ENCODE data around the gene CHSY1. TPM values are rescaled to one million over a fixed set of nuclear protein-coding genes. Genes with fewer than 3 reads are reported as not detected.
"Not testable (repeated sequence)": the region's sequence is repeated elsewhere in the genome, so short reads cannot be mapped to it uniquely, and the experiment has no call there.

CHSY1 gene
- total RNA-seq, 1 donor from 2014 or later = 38.2 TPM

DNA sequence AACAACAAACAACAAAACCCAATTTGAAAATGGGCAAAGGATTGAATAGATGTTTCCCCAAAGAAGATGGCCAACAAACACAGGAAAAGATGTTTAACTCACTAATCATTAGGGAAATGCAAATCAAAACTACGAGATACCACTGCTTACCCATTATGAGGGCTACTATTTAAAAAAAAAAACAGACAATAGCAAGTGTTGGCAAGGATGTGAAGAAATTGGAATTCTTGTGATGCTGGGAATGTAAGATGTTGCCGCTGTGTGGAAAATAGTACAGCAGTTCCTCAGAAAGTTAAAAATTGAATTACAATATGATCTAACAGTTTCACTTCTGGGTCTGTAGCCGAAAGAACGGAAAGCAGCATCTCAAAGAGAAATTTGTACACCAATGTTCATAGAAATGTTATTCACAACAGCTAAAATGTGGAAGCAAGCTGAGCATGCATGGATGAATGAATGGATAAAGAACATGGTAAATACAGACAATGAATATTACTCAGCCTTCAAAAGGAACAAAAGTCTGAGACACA, 121.9 kb downstream of the CHSY1 start:
- no peak for DNase-seq
- Mint-ChIP-seq H3K4me3 (ENCODE audit: unreplicated experiment) (no peak overlapping the region), H3K4me1 (ENCODE audit: low read depth, unreplicated experiment) (peaks cover 25% of the 10 kb centered on the region), H3K9me3 (ENCODE audit: unreplicated experiment) (peaks cover 10% of the 10 kb centered on the region), H3K36me3 (ENCODE audit: unreplicated experiment) (peaks cover 12% of the 10 kb centered on the region), H3K27me3 (ENCODE audit: unreplicated experiment) (peaks cover 8% of the 10 kb centered on the region), H3K27ac (ENCODE audit: unreplicated experiment) (no peak overlapping the region)
- no peak for TF ChIP-seq CTCF (IDR thresholded peaks at IDR 0.05; ENCODE audit: partially characterized antibody, unreplicated experiment)

- peak overlapping the region; percentile 78 for H3K27ac Mint-ChIP-seq (ENCODE audit: unreplicated experiment)
- DNase-seq = no peak
- H3K4me1 Mint-ChIP-seq (ENCODE audit: low read depth, unreplicated experiment) = peaks cover 23% of the 10 kb centered on the region
- peaks cover 10% of the 10 kb centered on the region for H3K9me3 Mint-ChIP-seq (ENCODE audit: unreplicated experiment)
- TF ChIP-seq CTCF (IDR thresholded peaks at IDR 0.05; ENCODE audit: partially characterized antibody, unreplicated experiment) = no peak
- peaks cover 2% of the 10 kb centered on the region for H3K27me3 Mint-ChIP-seq (ENCODE audit: unreplicated experiment)
- H3K36me3 Mint-ChIP-seq (ENCODE audit: unreplicated experiment) = peaks cover 6% of the 10 kb centered on the region
- no peak overlapping the region for H3K4me3 Mint-ChIP-seq (ENCODE audit: unreplicated experiment)
Observed at GRCh38 chr15:101128221-101129015, 123.4 kb downstream of the CHSY1 start.

- no peak for DNase-seq
- H3K9me3 Mint-ChIP-seq (ENCODE audit: unreplicated experiment) = peaks cover 12% of the 10 kb centered on the region
- peaks cover 23% of the 10 kb centered on the region for H3K4me1 Mint-ChIP-seq (ENCODE audit: low read depth, unreplicated experiment)
- peaks cover 2% of the 10 kb centered on the region for H3K27me3 Mint-ChIP-seq (ENCODE audit: unreplicated experiment)
- TF ChIP-seq CTCF (IDR thresholded peaks at IDR 0.05; ENCODE audit: partially characterized antibody, unreplicated experiment) = no peak
- H3K4me3 Mint-ChIP-seq (ENCODE audit: unreplicated experiment) = no peak overlapping the region
- H3K36me3 Mint-ChIP-seq (ENCODE audit: unreplicated experiment) = peaks cover 6% of the 10 kb centered on the region
- peak overlapping the region; percentile 48 for H3K27ac Mint-ChIP-seq (ENCODE audit: unreplicated experiment)
Observed at GRCh38 chr15:101127506-101128076, 124.3 kb downstream of the CHSY1 start.

DNA sequence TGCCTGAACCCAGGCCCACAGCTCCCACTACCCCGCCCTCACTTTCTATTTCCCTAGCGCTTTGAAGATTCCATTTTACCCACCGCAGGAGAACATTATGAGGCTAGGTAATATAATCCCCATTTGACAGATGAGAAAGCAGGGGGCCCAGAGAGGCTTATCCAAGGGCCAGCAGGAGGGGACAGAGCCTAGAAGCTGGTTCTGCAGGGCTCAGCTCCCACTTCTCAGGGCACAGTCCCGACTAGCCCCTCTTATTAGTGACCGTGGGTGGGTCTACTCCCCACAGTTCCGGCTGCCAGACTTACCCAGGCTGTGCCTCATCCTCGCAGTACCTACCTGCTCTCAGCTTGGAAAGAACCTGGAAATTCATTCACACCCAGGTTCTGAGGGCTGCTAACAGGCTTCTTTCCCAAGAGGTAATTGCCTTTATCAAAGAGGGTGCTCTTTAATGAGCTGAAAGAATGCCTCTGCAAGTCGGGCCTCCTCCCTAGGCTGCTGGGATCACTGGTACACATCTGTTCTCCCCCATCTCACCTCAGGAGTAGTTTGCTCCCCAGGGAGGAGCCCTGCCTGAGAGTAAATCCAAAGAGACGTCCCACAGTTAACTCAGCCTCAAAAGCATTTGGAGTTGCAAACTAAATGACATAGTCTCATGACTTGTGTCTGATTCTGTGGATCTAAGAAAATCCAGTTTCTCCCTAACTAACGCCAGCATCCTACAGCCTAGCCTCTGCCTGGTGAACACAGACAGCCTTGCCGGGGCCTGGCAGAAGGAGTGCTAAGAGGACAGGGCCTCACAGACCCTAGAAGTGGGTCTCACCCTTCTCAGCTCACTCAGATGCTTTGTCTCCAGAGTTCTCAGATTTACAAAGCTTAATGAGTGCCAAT, 125.0 kb downstream of the CHSY1 start:
- peaks cover 2% of the 10 kb centered on the region for H3K27me3 Mint-ChIP-seq (ENCODE audit: unreplicated experiment)
- H3K27ac Mint-ChIP-seq (ENCODE audit: unreplicated experiment) = peak overlapping the region; percentile 48
- peaks cover 26% of the 10 kb centered on the region for H3K4me1 Mint-ChIP-seq (ENCODE audit: low read depth, unreplicated experiment)
- peaks cover 6% of the 10 kb centered on the region for H3K36me3 Mint-ChIP-seq (ENCODE audit: unreplicated experiment)
- DNase-seq = no peak
- peak overlapping the region; percentile 7 for H3K4me3 Mint-ChIP-seq (ENCODE audit: unreplicated experiment)
- no peak for TF ChIP-seq CTCF (IDR thresholded peaks at IDR 0.05; ENCODE audit: partially characterized antibody, unreplicated experiment)
- H3K9me3 Mint-ChIP-seq (ENCODE audit: unreplicated experiment) = peaks cover 12% of the 10 kb centered on the region

DNA sequence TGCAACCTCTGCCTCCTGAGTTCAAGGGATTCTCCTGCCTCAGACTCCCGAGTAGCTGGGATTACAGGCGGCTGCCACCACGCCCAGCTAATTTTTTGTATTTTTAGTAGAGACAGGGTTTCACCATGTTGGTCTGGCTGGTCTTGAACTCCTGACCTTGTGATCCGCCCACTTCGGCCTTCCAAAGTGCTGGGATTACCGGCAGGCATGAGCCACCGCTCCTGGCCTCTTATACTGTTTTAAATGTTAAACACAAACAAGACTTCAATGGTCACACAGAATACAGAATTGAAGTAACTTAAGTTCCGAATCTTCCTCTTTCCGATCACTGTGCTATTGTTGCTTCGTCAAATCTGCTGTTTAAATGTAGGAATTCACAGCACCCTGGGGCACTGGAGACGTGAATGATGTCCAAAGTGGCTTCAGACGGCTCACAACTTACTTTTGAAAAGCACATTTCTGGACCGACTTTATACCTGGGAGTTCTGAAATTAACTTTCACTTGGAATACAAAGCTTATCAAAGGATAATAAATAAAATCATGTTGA, 125.9 kb downstream of the CHSY1 start:
- not testable (repeated sequence) for H3K36me3 Mint-ChIP-seq (ENCODE audit: unreplicated experiment); DNase-seq; H3K27me3 Mint-ChIP-seq (ENCODE audit: unreplicated experiment); H3K4me3 Mint-ChIP-seq (ENCODE audit: unreplicated experiment); H3K27ac Mint-ChIP-seq (ENCODE audit: unreplicated experiment)
- H3K9me3 Mint-ChIP-seq (ENCODE audit: unreplicated experiment) = peaks cover 12% of the 10 kb centered on the region
- peaks cover 27% of the 10 kb centered on the region for H3K4me1 Mint-ChIP-seq (ENCODE audit: low read depth, unreplicated experiment)

All from glutamatergic neuron (in vitro differentiated cells).